NCI-H1048 (cell line): Measurements from ENCODE around the gene DDN.
A peak's percentile ranks its signal among the peaks of the same experiment; 100 is the strongest.

Experiments
- DNase-seq: peaks from one replicate; lab custom pipeline; 2025; lab: John Stamatoyannopoulos, UW

DDN gene

DNA sequence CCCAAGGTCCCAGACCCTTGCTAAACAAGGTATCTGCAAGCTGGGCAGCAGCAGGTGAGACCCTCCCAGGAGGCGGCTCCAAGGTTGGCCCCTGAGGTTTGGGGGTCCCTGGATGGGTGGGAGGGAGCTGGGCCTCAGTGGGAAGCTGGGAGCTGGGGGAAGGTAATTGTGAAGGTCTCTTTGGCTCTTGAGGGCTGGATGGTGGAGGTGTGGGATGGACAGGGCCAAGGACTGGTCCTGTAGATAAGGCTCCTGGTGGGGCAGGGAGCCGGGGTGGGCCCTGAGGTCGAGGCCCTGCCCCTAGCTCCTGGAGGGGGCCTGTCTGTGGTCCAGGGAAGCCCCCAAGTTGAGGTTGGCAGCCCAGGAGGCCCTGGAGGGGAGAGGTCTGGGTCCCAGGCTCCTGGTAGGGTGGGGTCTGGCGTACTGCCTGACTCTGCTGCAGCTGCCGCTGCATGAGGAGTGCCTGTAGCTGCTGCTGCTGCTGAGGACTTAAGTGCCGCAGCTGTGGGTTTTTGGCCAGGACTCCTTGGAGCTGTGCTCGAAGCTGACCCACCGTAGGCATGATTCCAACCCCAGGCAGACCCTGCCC, 32.5 kb upstream of the DDN start:
- no peak for DNase-seq

DNA sequence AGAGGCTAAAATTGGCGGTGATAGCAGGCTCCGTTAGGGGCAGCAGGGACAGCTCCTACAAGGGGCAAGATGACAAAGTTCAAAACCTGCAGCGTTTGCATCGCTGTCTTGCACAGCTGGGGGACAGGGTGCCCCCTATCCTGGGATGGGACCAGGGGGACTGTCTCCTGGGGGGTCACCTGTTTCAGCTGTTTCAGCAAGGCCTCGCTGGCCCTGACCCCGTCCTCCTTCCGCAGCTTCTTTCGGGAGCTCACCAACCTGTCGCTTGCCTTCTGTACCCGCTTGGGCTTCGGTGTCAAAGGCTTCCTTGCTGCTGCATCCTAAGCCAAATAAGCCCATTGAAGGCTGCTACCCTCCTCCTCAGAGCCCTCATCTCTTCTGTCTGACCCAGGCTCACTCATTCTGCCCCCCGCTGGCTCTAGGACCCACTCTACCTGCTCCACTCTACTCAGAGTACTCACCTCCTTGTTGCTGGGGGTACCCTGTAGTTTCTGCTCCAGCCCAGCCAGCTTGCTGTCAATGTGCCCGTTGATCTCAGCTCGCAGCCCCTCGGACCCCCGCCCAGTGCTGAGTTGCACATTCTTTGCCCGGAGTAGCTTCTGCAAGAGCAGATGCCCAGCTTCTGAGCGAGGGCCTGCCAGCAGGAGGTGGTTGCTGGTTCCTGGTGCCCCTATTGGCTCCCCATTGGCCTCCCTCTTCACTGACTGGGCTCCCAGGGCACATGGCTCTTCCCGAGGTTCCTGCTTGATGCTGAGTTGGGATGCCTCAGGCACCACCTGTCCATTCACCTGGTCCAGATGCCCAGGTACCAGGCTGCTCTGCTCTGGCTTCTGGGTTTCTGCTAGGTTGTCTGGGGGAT, 31.8 kb upstream of the DDN start:
- DNase-seq, result no peak

- DNase-seq, result no peak
Observed at GRCh38 chr12:49030119-49030518, 30.9 kb upstream of the DDN start.

GRCh38 chr12:49028666-49029275, 29.6 kb upstream of the DDN start:
- no peak for DNase-seq

GRCh38 chr12:49027846-49028555, 28.8 kb upstream of the DDN start:
- no peak for DNase-seq

DNA sequence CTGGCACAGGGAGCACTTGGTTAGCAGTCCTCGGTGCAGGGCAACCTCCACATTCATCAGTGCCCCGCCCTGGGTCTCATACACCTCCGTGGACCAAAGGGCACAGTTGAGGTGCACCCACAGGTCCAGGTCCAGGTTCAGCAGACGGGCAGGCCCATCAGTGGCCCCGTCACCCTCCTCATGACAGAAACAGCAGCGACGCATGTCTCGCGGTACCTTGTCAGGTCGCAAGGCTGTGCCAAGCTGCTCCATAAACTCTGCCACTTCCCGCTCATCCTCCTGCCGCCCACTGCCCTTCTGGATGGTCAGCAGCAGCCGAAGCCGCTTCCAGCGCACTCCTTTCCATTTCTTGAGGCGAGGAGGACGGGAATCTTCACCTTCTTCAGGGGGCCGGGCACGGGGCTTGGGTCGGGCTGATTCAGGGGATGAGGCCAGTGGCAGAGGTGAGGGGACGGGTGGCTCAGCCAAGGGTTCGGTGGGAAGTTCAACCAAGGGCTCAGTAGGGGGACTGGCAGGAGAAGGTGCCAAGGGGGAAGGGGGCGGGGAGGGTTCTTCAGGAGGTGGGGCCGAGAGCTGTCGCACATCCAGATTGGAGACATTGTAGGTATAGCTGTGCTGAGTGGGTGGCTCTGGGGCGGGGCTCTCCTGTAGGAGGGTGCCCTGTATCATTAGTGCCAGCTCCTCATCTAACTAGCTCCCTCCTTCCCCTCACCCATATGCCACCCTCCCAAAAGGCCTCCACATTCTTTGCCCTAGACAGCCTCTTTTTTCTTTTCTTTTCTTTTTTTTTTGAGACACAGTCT, 27.7 kb upstream of the DDN start:
- no peak for DNase-seq

DNA sequence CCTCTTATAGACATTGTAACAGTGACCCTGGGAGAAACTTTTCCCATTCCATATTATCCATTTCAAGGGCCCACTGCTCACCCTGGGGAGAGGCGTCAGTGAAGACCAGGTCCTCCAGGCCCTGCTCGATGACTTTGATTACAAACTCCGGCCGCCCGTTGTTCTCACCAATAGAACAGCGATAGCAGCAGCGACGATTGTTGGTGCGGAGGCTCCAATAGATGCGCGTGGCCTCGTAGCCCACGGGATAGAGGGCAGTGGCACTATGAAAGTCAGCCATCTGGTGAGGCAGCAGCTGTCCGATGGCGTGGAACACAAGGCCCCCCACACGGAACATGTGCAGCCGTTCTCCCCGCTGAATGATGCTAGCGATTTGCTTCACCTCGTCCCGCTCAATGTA, 26.9 kb upstream of the DDN start:
- DNase-seq, result no peak

GRCh38 chr12:49025463-49025862, 26.3 kb upstream of the DDN start:
- DNase-seq, result no peak

DNA sequence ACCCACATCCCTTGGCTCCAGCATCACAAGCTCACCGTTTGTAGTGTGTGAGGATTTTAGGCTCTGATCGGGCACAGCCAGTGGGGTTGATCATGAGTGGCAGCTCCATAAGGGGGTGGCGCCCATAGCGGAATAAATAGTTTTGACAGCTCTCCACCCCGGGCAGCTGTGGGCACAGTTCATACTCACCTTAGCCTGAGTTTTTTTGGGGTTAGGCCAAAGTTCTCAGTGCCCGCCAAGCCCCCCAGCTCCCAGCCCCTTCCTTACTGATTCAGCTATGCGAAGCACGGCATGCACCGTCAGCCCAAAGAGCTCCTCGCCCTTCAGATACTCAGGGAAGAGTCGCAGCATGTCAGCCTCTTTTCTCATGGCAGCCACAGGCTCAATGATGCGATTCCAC, 25.4 kb upstream of the DDN start:
- DNase-seq, result no peak

DNA sequence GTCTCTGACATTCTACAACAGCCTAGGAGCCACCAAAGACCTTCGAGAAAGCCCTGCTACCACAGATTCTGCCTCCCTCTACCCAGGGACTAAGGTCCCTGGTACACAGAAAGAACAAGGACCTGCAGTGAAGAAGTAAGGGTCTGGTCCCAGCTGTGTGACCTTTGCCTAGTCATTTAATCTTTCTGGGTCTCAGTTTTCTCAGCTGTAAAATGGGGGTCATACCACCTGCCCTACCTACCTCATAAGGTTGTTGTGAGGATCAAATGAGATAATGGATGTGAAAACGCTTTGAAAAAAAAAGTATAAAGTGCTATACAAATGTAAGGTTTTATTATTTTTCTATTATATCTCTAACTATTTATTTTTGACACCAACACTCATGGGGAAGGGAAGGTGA, 24.6 kb upstream of the DDN start:
- no peak for DNase-seq

- DNase-seq, result no peak
Observed at GRCh38 chr12:49022558-49023178, 23.5 kb upstream of the DDN start.

GRCh38 chr12:49021292-49021915, 22.2 kb upstream of the DDN start:
- no peak for DNase-seq

- DNase-seq, result no peak
Observed at GRCh38 chr12:49020441-49020840, 21.3 kb upstream of the DDN start.

DNA sequence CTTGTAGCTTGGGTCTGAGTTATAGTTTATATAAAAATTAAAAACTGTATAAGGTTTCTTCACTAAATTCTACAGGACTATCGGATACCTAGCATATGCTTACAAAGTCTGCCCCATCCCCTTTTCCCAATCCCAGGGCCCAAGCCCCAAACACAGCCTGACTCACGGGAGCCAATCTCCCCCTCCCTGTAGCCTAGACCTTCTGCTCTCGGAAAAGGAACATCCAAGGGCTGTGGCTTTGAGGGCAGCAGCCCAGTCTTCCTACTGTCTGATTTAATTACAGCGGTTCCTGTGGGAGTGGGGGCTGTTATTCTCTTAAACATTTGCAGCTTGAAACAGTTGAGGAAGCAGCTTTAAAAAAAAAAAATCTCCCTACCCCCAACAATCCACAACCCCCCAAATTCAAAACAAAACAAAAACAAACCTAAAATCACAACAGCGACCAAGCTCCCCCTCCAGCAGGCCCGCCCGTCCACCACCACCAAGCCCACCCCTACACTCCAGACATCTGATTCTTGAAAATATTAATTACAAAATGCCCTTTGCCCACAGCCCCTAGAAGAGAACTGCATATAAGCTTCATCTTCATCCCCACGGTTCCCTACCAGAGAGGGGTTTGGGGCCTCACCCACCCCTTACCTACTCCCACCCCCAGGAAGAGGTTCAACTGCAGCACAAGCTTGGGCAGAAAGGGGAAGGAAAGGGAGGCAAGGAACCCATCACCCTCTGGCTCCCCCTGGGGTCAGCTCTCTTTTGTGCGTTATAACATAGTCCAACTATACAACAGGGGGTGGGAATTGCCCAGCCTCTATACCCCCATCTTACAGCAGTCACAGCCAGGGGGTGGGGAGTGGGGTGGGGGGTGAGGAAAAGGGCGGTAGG, 20.5 kb upstream of the DDN start:
- no peak for DNase-seq

DNA sequence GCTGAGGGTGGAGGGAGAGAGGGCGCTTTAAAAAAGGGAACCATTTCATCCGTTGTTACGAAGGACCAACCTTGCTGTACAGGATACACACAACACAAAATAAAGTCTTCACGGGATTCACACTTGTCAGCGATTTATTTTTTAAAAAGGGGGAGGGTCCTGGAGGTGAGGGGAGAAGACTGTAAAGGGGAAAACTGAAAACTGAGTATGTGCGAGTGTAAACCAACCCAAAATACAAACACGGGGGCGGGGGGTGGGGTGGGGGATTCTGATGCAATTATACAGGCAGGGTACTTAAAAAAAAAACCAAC, 19.9 kb upstream of the DDN start:
- DNase-seq, result no peak

- peak; percentile 83 for DNase-seq
Observed at GRCh38 chr12:49018261-49019119, 19.3 kb upstream of the DDN start, which contains the start of gene PRKAG1. TSS of gene PRKAG1 (minus strand) at chr12:49018776. CDS start at chr12:49018740, 36 bp downstream.

DNA sequence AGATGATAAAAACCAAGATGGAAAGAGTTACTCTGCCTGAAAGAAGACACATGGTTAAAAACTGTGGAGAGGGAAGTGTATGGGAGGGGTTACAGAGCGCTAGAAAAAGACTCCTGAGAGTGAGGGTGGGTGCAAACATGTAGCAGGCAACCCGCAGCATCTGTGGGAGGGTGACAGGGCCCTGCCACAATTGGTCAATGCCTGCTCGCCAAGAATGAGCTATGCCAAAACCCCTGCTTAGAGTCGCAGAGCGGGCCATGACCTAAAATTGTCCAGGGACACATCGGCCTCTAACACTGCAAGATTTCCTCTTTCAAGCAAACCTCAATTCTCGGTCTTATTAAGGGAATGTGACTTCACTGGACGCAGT, 18.7 kb upstream of the DDN start:
- DNase-seq, result no peak

DNA sequence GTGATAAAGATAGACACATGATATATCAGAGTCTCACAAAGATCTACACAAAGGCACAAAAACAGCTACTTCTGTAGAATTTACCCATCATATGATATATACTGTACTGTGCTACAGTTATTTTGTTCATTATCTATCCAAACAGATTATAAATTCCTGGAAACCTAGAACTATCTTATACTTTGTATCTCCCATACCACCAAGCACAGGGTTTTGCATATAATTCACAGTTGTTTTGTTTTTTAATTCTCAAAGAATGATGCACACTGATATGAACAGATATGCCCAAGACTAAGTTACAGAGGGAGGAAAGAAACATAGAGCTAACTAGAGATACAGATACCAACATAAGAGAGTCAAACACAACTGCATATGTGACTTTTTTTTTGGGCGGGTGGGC, 16.0 kb upstream of the DDN start:
- no peak for DNase-seq

DNA sequence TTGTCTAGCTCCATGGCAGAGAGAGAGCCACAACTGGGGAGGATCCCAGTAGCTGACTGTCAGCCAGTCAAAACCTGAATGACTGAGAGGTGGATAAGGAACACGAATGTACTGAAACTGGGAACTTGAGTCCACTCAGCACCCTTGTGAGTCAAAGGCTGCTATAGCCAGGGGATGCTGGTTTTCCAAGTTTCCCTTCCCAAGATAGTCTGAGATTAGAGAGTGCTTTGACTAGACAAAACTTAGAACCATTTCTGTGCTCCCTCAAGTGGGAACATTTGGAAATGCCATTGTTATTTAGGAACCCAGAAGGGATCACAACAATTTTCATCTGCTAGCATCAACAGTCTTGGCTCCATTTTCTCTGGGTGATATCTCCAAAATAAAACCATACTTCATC, 15.4 kb upstream of the DDN start:
- DNase-seq, result no peak
